GM12875 (cell line): ENCODE data around the gene THOP1.
"Not testable (repeated sequence)": the region's sequence is repeated elsewhere in the genome, so short reads cannot be mapped to it uniquely, and the experiment has no call there.

Experiments used
- H3K4me3 ChIP-seq: one replicate; pipeline ENCODE4 v1.5.1; 2011; ENCODE audit warnings: low read depth, low read length, control low read depth
- CTCF ChIP-seq: IDR thresholded peaks from 2 replicates; pipeline ENCODE4 v1.5.1; 2011; ENCODE audit warnings: low read depth, mild to moderate bottlenecking, control low read depth, inconsistent platforms, low read length, moderate library complexity, borderline replicate concordance; ENCODE audit not compliant: insufficient read depth

Gene THOP1

GRCh38 chr19:2815923-2816322 is 30.6 kb downstream of the THOP1 start:
- TF ChIP-seq CTCF = no peak
- H3K4me3 ChIP-seq = no peak overlapping the region

GRCh38 chr19:2816641-2817040 is 31.3 kb downstream of the THOP1 start:
- no peak for TF ChIP-seq CTCF
- no peak overlapping the region for H3K4me3 ChIP-seq

DNA sequence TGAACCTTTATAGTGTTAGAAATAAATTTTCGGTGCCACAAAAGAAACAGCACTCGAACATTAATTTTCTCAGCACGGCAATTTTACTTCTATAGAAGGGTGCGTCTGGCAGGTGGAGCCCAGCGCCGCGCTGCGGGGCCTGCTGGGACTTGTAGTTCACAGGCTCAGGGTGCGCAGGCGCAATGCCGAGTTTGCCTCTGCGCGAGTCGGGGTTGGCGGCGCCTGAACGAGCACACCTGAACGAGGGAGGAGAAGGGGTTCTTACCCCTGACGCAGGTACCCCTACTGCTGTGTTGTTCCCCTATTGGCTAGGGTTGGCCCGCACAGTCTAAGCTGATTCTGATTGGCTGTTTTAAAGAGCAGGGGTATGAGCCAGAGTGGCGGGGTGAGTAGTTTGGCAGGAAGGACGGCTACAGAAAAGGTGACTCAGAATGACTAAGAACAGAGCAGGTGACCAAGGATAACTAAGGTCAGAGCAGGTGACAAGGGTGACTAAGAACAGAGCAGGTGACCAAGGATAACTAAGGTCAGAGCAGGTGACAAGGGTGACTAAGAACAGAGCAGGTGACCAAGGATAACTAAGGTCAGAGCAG is 32.0 kb downstream of the THOP1 start:
- not testable (repeated sequence) for H3K4me3 ChIP-seq

- peak; percentile 99 for TF ChIP-seq CTCF
- peak within 1 kb of the TSS; percentile 69 for H3K4me3 ChIP-seq
Measured at GRCh38 chr19:2819540-2820111, 34.3 kb downstream of the THOP1 start, which contains the start of gene ZNF554. ZNF554 (plus strand) TSS chr19:2819868; CDS start chr19:2820072, 204 bp downstream.

DNA sequence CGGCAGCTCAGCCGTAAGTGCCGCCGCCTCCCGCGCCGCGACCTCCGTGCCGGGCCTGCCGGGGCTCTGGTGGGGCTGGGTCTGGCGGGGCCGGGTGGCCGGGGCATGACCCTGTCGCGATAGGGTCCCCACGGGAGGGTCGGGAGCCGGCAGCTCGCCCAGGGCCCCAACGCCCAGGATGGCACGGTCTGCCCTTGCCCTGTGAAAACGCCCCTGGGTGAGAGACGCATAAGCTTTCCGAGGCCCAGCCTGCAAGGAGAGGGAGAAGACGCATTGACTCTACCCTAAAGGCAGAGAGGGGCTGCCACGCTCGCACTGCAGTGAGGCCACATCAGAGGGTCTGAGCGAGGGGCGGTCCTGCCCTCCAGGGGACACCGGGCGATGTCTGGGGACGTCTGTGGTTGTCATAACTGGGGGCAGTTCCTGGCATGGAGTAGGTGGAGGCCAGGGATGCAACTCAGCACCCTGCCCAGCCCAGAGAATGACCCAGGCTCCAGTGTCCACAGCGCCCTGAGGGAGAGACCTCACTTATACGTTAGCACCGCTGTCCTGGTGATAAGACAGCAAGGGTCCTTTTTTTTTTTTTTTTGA is 34.9 kb downstream of the THOP1 start:
- TF ChIP-seq CTCF = no peak
- peak overlapping the region; percentile 69 for H3K4me3 ChIP-seq

DNA sequence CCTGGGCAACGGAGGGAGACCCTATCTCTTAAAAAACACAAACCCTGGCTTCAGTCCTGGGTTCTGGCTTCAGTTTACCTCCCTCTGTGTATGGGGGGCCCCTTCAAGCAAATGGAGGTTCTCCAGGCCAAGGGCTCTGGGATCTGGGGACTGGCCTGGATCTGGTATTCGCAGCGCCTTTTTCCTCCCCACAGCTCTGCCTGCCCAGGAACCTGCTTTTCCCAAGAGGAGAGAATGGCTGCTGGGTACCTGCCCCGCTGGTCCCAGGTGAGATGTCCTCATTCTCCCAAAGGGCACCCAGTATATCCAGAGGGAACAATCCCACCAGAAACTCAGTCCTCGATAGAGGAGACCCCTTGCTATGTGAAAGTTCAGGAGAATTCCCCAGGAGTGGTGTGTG is 37.5 kb downstream of the THOP1 start:
- H3K4me3 ChIP-seq = no peak overlapping the region

DNA sequence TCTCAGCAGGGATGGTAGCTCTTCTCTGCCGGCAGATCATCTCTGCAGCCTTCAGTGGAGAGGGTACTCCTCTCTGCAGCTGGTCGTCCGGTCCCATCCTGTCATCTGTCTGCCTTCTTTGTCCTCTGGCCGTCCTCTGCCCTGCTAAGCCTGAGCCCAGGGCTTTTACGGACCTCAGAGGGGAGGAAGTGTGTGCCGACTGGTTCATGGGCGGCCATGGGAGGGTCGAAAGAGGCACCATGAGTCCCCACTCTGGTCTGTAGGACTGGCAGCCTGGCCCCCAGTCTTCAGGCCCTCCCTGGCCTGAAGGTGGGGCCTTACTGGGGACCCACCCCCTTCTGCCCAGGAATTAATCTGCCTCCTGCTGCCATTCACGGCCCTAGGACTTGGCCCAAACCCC is 38.3 kb downstream of the THOP1 start:
- TF ChIP-seq CTCF = no peak
- no peak overlapping the region for H3K4me3 ChIP-seq

More for the DNA sequence above, 37.5 kb downstream of the THOP1 start:
- TF ChIP-seq CTCF = no peak
